K562 (cell line): ENCODE results near the gene TANC1. TPM values are rescaled to one million over a fixed set of nuclear protein-coding genes. Genes with fewer than 3 reads are reported as not detected.

Source experiments
- ATAC-seq: fragments of 200-7000 bp; cut with Tn5 transposase; 3 replicates; pipeline ENCODE4 v1.9.1; 2020; ENCODE audit warnings: moderate library complexity
- BruUV-seq: library from RNA; stranded (reverse); fragments of 400-500 nt; replicated peaks from 2 replicates; lab custom pipeline; 2021; lab: Mats Ljungman, UMichigan
- CTCF ChIA-PET: fragments of 300-600 bp; formaldehyde crosslinking; extraction: SDS; loops from one replicate; lab custom pipeline; 2021; ENCODE audit warnings: low intra/inter-chr PET ratio; lab: Yijun Ruan, JAX
- POLR2A ChIA-PET: fragments of 300-600, 350-650 bp; sonication (Branson Sonifier 250); formaldehyde crosslinking; extraction: SDS; loops from one replicate; lab custom pipeline; 2021; ENCODE audit warnings: antibody characterized with exemption, inconsistent platforms; lab: Yijun Ruan, JAX
- DNase-seq, 4 experiments: peaks; one replicate each; pipeline versions ENCODE4 v3.0.0 to v3.0.0-alpha.2; 2011 to 2018; ENCODE audit warnings: low spot score in 3 of 4, mixed read lengths in 3 of 4; ENCODE audit errors: extremely low read depth in 1 of 4
- FAIRE-seq: peaks from 2 replicates; lab custom pipeline; 2011; peaks lifted over from hg19 to GRCh38; lab: Jason Lieb, UNC
- H2AFZ ChIP-seq: 2 replicates; pipeline ENCODE4 v1.6.0; 2011; ENCODE audit warnings: low read depth, low read length, control low read depth, inconsistent platforms
- H3K27ac ChIP-seq: fragments of 200-600 bp; 3 replicates; pipeline ENCODE4 v1.8.0; 2011; ENCODE audit warnings: low read depth, mild to moderate bottlenecking, control low read depth, inconsistent platforms, low read length, moderate library complexity, mixed read lengths; ENCODE audit errors: extremely low read depth
- H3K27me3 ChIP-seq, 2 experiments: fragments of 300-600 bp in 1 of 2; 2 replicates in 1 of 2; 3 replicates in 1 of 2; pipeline versions ENCODE4 v1.6.0 to v1.8.0; 2011; ENCODE audit warnings: inconsistent platforms in 2 of 2, low read length in 2 of 2, mild to moderate bottlenecking in 1 of 2, mixed read lengths in 1 of 2, moderate library complexity in 1 of 2; ENCODE audit not compliant: control insufficient read depth in 2 of 2, insufficient read depth in 2 of 2
- H3K36me3 ChIP-seq: fragments of 300-600 bp; 3 replicates; pipeline ENCODE4 v1.8.0; 2011; ENCODE audit warnings: mild to moderate bottlenecking, low read length, inconsistent platforms; ENCODE audit not compliant: control insufficient read depth, insufficient read depth
- H3K4me1 ChIP-seq, 2 experiments: fragments of 200-600 bp in 1 of 2; replicated peaks in 1 of 2; 2 replicates in 1 of 2; 3 replicates in 1 of 2; pipeline versions ENCODE4 v1.5.1 to v1.8.0; 2011; ENCODE audit warnings: inconsistent platforms in 2 of 2, low read length in 2 of 2, mild to moderate bottlenecking in 1 of 2, mixed read lengths in 1 of 2, moderate library complexity in 1 of 2; ENCODE audit not compliant: control insufficient read depth in 2 of 2, insufficient read depth in 2 of 2
- H3K4me2 ChIP-seq: 2 replicates; pipeline ENCODE4 v1.6.1; 2011; ENCODE audit warnings: low read length, control low read depth, inconsistent platforms, mixed read lengths; ENCODE audit not compliant: insufficient read depth
- H3K4me3 ChIP-seq: fragments of 200-600 bp; sonication (generic), shearing (Covaris generic); 2 replicates; pipeline ENCODE4 v1.5.1; 2016; ENCODE audit warnings: control low read depth, inconsistent platforms
- H3K79me2 ChIP-seq: fragments of 200-600 bp; 3 replicates; pipeline ENCODE4 v1.8.0; 2011; ENCODE audit warnings: low read length, inconsistent platforms; ENCODE audit not compliant: control insufficient read depth, insufficient read depth
- H3K9ac ChIP-seq, 2 experiments: 2 replicates each; pipeline versions ENCODE4 v1.6.0 to v1.6.1; 2011; ENCODE audit warnings: low read depth in 2 of 2, low read length in 2 of 2, control low read depth in 1 of 2, inconsistent platforms in 1 of 2, mild to moderate bottlenecking in 1 of 2, mixed read lengths in 1 of 2; ENCODE audit not compliant: insufficient read depth in 1 of 2
- H3K9me1 ChIP-seq: one replicate; pipeline ENCODE4 v1.6.0; 2011; ENCODE audit warnings: inconsistent platforms, mild to moderate bottlenecking, low read length, moderate library complexity; ENCODE audit not compliant: control insufficient read depth, insufficient read depth
- H3K9me3 ChIP-seq: replicated peaks from 2 replicates; pipeline ENCODE4 v1.5.1; 2011; ENCODE audit warnings: low read depth, low read length, inconsistent platforms; ENCODE audit not compliant: control insufficient read depth, insufficient read depth
- H4K20me1 ChIP-seq: replicated peaks from 2 replicates; pipeline ENCODE4 v1.6.1; 2011; ENCODE audit warnings: low read length, inconsistent platforms, mixed read lengths; ENCODE audit not compliant: control insufficient read depth, insufficient read depth
- AFF1 ChIP-seq, 2 experiments: fragments of 450-650 bp; IDR thresholded peaks; 2 replicates each; pipeline ENCODE4 v1.6.1; 2018; ENCODE audit warnings: mild to moderate bottlenecking in 2 of 2, low read depth in 1 of 2; ENCODE audit not compliant: partially characterized antibody in 2 of 2
- BMI1 ChIP-seq: fragments of 150-350 bp; IDR thresholded peaks from 2 replicates; pipeline ENCODE4 v1.6.1; 2014; ENCODE audit warnings: low read length
- CC2D1A ChIP-seq: fragments of 450-650 bp; IDR thresholded peaks from 2 replicates; pipeline ENCODE4 v1.6.1; 2017; ENCODE audit warnings: mild to moderate bottlenecking
- MEF2A ChIP-seq: IDR thresholded peaks from 2 replicates; pipeline ENCODE4 v1.6.1; 2011; ENCODE audit warnings: low read depth, mild to moderate bottlenecking, low read length, moderate library complexity; ENCODE audit not compliant: control insufficient read depth
- PRPF4 ChIP-seq: fragments of 200-400 bp; formaldehyde crosslinking; IDR thresholded peaks from one replicate; pipeline ENCODE4 v1.6.1; 2017; ENCODE audit warnings: low read length, low read depth, mild to moderate bottlenecking; ENCODE audit not compliant: insufficient read depth, poor library complexity, severe bottlenecking
- RHOXF2B ChIP-seq: fragments of 250-450 bp; sonication (Bioruptor Pico); conservative IDR thresholded peaks from 2 replicates; pipeline ENCODE4 v1.5.1; 2021
- YBX1 ChIP-seq: fragments of 450-650 bp; IDR thresholded peaks from 2 replicates; pipeline ENCODE4 v1.7.1; 2016; ENCODE audit warnings: mild to moderate bottlenecking
- ZEB2 ChIP-seq: fragments of 450-650 bp; IDR thresholded peaks from 2 replicates; pipeline ENCODE4 v1.6.1; 2016
- ZNF24 ChIP-seq: fragments of 450-650 bp; IDR thresholded peaks from 2 replicates; pipeline ENCODE4 v1.6.1; 2016
- ZNF347 ChIP-seq: fragments of 450-650 bp; formaldehyde crosslinking; IDR thresholded peaks from 2 replicates; pipeline ENCODE4 v1.4.0; 2020; ENCODE audit warnings: low read depth, mild to moderate bottlenecking, moderate library complexity
- ZZZ3 ChIP-seq: fragments of 450-650 bp; IDR thresholded peaks from 2 replicates; pipeline ENCODE4 v1.6.1; 2016; ENCODE audit warnings: antibody characterized with exemption, mild to moderate bottlenecking, moderate library complexity
- WGBS: fragments of 100-300 bp; shearing (Covaris generic); methylation state at CpG from one replicate; pipeline ENCODE4 v1.1.6; 2016; ENCODE audit warnings: low coverage, mixed read lengths; ENCODE audit not compliant: insufficient coverage; ENCODE audit errors: missing lambda C conversion rate; 5-methylcytosine and 5-hydroxymethylcytosine counted together
- in situ Hi-C: fragments of 300-500 bp; cut with MboI; formaldehyde crosslinking; loops from 4 replicates; pipeline ENCODE4 v1.15.0; 2018; ENCODE audit warnings: inconsistent platforms, mixed read lengths
- intact Hi-C: fragments of 100-400 bp; cut with micrococcal nuclease; formaldehyde crosslinking; loops from 2 replicates; pipeline ENCODE4 v1.14.2; 2022
- polyA plus RNA-seq, 8 experiments: library from polyadenylated mRNA; depleted of rRNA in 4 of 8; stranded (reverse) in 5 of 8; unstranded in 3 of 8; fragments of >200 nt; fragmentation: Nextera tagmentation in 2 of 8; fragmentation: Illumina TruSeq in 1 of 8; extraction: Ambion mirVana in 2 of 8; extraction: Trizol in 1 of 8; gene quantifications; 2 replicates each; pipeline versions ENCODE4 v1.2.1 to v1.2.3, GENCODE V29; 2011 to 2014; ENCODE audit warnings: inconsistent platforms in 1 of 8, missing spikeins in 1 of 8
- total RNA-seq, 7 experiments: library from RNA; depleted of rRNA in 6 of 7; stranded (reverse); fragments of >200 nt in 6 of 7; fragmentation: Illumina TruSeq in 2 of 7; extraction: Trizol in 2 of 7; gene quantifications; 2 replicates each; pipeline versions ENCODE4 v1.2.1 to v1.2.3, GENCODE V29; 2011 to 2021; ENCODE audit warnings: low replicate concordance in 1 of 7

TANC1 gene
- total and polyA plus RNA-seq, 9 of the 15 experiments (the other 6 are each of a cell fraction or from before 2014, with no cell fraction given), result under 0.01 to 0.20 (median 0.07) TPM; not detected in 1

GRCh38 chr2:159103411-159103810 lies 135.0 kb downstream of the TANC1 start:
- H3K27me3 ChIP-seq, result peaks cover 19 to 20% of the 10 kb centered on the region in 2 experiments
- no peaks in the 10 kb centered on the region for H3K9me3 ChIP-seq
- intact Hi-C loops, result no loop called here
- no CpG with 5 or more reads among the region's 5 CpGs for WGBS
- no peak for DNase-seq
- no peak overlapping the region for H3K4me2 ChIP-seq
- TF ChIP-seq CC2D1A, result no peak
- no peak for TF ChIP-seq ZNF347 (CRISPR knock-in tag)
- no peak for TF ChIP-seq RHOXF2B (CRISPR knock-in tag)
- no peak for TF ChIP-seq BMI1
- no peak for TF ChIP-seq MEF2A
- no peak for TF ChIP-seq YBX1
- no peak for TF ChIP-seq AFF1 (IDR thresholded peaks at IDR 0.05; ENCODE audit: low read depth in 1 of 2, partially characterized antibody in 2 of 2)
- no peak for TF ChIP-seq PRPF4
- no peak for TF ChIP-seq ZZZ3
- no peak for TF ChIP-seq ZNF24
- TF ChIP-seq ZEB2, result no peak
- in situ Hi-C loops, result no loop called here
- H3K79me2 ChIP-seq, result no peaks in the 10 kb centered on the region
- H3K36me3 ChIP-seq, result no peaks in the 10 kb centered on the region
- H3K9me1 ChIP-seq, result no peaks in the 10 kb centered on the region
- no peak overlapping the region for H2AFZ ChIP-seq
- CTCF ChIA-PET, result no interaction called here
- BruUV-seq, result no TSS peak
- H3K9ac ChIP-seq, result no peak overlapping the region
- no peak overlapping the region for H3K27ac ChIP-seq
- H4K20me1 ChIP-seq, result no peaks in the 10 kb centered on the region
- H3K4me1 ChIP-seq, result no peaks in the 10 kb centered on the region; a peak in 1 of 5 replicates
- H3K4me3 ChIP-seq, result no peak overlapping the region
- no peak for FAIRE-seq
- POLR2A ChIA-PET, result no interaction called here
- no peak for ATAC-seq
